ENCODE data around the gene CSRP1.

DNA sequence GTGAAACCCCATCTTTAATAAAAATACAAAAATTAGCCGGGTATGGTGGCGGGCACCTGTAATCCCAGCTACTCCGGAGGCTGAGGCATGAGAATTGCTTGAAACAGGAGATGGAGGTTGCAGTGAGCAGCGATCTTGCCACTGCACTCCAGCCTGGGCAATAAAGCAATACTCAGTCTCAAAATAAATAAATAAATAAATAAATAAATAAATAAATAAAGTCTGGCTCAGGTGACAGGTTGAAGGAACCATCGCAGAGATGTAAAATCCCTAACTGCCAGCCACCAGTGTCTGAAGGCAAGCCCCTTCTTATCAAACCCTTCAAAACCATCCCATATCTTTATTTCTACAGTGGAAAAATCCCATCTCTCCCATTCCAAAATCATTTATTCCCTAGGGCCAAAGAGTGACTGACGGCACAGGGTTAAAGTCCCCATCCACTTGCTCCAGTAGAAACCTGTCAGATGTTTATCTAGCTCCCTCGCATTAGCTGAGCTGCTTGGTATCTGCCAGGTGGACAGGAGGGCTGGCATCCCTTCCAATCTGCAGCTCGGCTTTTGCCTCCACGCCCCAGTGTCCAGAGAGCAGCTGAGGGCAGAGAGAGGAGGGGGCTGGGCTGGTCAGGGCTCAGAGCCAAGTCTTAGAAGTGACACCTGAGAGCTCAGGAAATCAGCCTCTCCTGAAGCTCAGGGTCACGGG, 5.0 kb downstream of the CSRP1 start:
- TF ChIP-seq, protein P1, sequence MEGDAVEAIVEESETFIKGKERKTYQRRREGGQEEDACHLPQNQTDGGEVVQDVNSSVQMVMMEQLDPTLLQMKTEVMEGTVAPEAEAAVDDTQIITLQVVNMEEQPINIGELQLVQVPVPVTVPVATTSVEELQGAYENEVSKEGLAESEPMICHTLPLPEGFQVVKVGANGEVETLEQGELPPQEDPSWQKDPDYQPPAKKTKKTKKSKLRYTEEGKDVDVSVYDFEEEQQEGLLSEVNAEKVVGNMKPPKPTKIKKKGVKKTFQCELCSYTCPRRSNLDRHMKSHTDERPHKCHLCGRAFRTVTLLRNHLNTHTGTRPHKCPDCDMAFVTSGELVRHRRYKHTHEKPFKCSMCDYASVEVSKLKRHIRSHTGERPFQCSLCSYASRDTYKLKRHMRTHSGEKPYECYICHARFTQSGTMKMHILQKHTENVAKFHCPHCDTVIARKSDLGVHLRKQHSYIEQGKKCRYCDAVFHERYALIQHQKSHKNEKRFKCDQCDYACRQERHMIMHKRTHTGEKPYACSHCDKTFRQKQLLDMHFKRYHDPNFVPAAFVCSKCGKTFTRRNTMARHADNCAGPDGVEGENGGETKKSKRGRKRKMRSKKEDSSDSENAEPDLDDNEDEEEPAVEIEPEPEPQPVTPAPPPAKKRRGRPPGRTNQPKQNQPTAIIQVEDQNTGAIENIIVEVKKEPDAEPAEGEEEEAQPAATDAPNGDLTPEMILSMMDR (IDR thresholded peaks at IDR 0.05; ENCODE audit: poor library complexity, severe bottlenecking): no peak
- TF ChIP-seq, protein P2, sequence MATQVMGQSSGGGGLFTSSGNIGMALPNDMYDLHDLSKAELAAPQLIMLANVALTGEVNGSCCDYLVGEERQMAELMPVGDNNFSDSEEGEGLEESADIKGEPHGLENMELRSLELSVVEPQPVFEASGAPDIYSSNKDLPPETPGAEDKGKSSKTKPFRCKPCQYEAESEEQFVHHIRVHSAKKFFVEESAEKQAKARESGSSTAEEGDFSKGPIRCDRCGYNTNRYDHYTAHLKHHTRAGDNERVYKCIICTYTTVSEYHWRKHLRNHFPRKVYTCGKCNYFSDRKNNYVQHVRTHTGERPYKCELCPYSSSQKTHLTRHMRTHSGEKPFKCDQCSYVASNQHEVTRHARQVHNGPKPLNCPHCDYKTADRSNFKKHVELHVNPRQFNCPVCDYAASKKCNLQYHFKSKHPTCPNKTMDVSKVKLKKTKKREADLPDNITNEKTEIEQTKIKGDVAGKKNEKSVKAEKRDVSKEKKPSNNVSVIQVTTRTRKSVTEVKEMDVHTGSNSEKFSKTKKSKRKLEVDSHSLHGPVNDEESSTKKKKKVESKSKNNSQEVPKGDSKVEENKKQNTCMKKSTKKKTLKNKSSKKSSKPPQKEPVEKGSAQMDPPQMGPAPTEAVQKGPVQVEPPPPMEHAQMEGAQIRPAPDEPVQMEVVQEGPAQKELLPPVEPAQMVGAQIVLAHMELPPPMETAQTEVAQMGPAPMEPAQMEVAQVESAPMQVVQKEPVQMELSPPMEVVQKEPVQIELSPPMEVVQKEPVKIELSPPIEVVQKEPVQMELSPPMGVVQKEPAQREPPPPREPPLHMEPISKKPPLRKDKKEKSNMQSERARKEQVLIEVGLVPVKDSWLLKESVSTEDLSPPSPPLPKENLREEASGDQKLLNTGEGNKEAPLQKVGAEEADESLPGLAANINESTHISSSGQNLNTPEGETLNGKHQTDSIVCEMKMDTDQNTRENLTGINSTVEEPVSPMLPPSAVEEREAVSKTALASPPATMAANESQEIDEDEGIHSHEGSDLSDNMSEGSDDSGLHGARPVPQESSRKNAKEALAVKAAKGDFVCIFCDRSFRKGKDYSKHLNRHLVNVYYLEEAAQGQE (IDR thresholded peaks at IDR 0.05; ENCODE audit: borderline replicate concordance): no peak
- no peak for TF ChIP-seq EZH2 (IDR thresholded peaks at IDR 0.05; ENCODE audit: borderline replicate concordance, insufficient read depth, low read length, poor library complexity, severe bottlenecking)
- no peak for TF ChIP-seq RAD21 (conservative IDR thresholded peaks at IDR 0.05)
- no peak for TF ChIP-seq TAF1 (IDR thresholded peaks at IDR 0.05; ENCODE audit: low read depth)
